ENCODE results near the gene NVL.
"Not testable (repeated sequence)": the region's sequence is repeated elsewhere in the genome, so short reads cannot be mapped to it uniquely, and the experiment has no call there.

NVL gene

GRCh38 chr1:224235813-224236493 is 94.0 kb downstream of the NVL start:
- no peak for DNase-seq (ENCODE audit: low read depth)

- DNase-seq (ENCODE audit: low read depth): no peak
Observed at GRCh38 chr1:224234017-224234416, 96.0 kb downstream of the NVL start.

GRCh38 chr1:224226849-224227502 is 103.0 kb downstream of the NVL start:
- DNase-seq (ENCODE audit: low read depth): no peak

GRCh38 chr1:224223819-224224714 is 105.9 kb downstream of the NVL start:
- DNase-seq (ENCODE audit: low read depth): peak; percentile 92

GRCh38 chr1:224219612-224220059 is 110.3 kb downstream of the NVL start:
- DNase-seq (ENCODE audit: low read depth): no peak

- no peak for DNase-seq (ENCODE audit: low read depth)
Observed at GRCh38 chr1:224219011-224219611, 110.9 kb downstream of the NVL start.

GRCh38 chr1:224217655-224218623 is 112.0 kb downstream of the NVL start:
- peak; percentile 17 for DNase-seq (ENCODE audit: low read depth)

- DNase-seq (ENCODE audit: low read depth): no peak
Observed at GRCh38 chr1:224216382-224216781, 113.6 kb downstream of the NVL start.

- no peak for DNase-seq (ENCODE audit: low read depth)
Observed at GRCh38 chr1:224213438-224214119, 116.4 kb downstream of the NVL start.

GRCh38 chr1:224212618-224213061 is 117.3 kb downstream of the NVL start:
- no peak for DNase-seq (ENCODE audit: low read depth)

- DNase-seq (ENCODE audit: low read depth): peak; percentile 80
Observed at GRCh38 chr1:224211206-224211962, 118.6 kb downstream of the NVL start.

- DNase-seq (ENCODE audit: low read depth): not testable (repeated sequence)
Observed at GRCh38 chr1:224205931-224206538, 123.9 kb downstream of the NVL start.

GRCh38 chr1:224205438-224205840 is 124.5 kb downstream of the NVL start:
- DNase-seq (ENCODE audit: low read depth): peak; percentile 74

GRCh38 chr1:224203243-224204016 is 126.5 kb downstream of the NVL start:
- peak; percentile 82 for DNase-seq (ENCODE audit: low read depth)

GRCh38 chr1:224201853-224202252 is 128.1 kb downstream of the NVL start:
- no peak for DNase-seq (ENCODE audit: low read depth)

- DNase-seq (ENCODE audit: low read depth): no peak
Observed at GRCh38 chr1:224201383-224201782, 128.6 kb downstream of the NVL start.

GRCh38 chr1:224199679-224200078 is 130.3 kb downstream of the NVL start:
- no peak for DNase-seq (ENCODE audit: low read depth)

- DNase-seq (ENCODE audit: low read depth): no peak
Observed at GRCh38 chr1:224198572-224198971, 131.4 kb downstream of the NVL start.
